ENCODE measurements around the gene ZNF793. TPM values are rescaled to one million over a fixed set of nuclear protein-coding genes. Genes with fewer than 3 reads are reported as not detected.
A peak's percentile ranks its signal among the peaks of the same experiment; 100 is the strongest.

Gene ZNF793
- total RNA-seq, 4 donors from 2014 or later = 1.2 to 3.4 (median 2.0) TPM

DNA sequence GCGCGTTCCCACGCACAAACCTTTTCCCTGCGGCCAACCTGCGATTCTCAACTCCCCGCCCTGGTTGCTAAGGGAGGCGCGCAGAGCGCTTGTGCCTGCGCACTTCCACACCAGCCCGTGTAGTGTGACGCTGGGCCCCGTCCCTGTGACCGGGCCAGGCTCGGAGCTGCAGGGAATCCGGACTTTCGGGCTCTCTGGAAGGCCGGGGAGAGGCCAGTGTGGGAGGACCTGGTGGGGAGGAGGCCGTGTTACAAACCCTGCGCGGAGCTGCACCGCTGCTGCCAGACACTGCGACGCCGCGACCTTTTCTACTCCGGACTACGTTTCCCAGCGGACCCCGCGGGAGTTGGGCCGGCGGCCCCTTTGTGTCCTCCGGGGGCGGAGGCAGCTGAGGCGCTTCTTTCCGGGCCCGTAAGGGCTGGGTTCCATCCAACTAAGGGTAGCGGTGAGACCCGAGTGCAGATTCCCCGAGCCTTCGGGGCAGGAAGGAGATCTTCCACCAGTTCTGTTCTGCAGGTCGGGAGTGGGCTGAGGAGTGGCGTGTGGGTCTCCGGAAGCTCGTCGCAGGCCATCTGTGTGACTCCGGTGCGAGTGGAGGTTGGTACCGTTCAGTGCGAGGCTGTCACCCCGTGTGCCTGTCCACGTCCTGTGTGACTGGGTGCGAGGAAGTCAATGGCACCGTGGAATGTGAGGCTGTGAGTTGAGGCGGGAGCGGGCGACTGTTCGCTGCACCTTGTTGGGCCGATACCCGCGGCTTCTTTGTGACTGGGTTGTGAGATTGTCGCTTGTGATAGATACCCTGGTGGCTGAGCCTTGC is 37.6 kb upstream of the ZNF793 start, which contains the start of gene ZNF570:
Gene ZNF570, plus strand, starts transcription at position 396 of the 817 bp plus-strand sequence. CDS start 999 bp downstream, outside the sequence.
- peak within 1 kb of the TSS; percentile 81 to 96 (median 92) for H3K27ac ChIP-seq
- WGBS, 2 donors = 0 to 1% methylated on average over 10 to 13 of the region's 63 CpGs
- intact Hi-C loops (cut with DNase I) = no loop called here
- H3K36me3 ChIP-seq = peaks cover 0 to 40% (median 0%) of the 10 kb centered on the region in 3 donors
- H3K27me3 ChIP-seq = no peaks in the 10 kb centered on the region
- peak in 2 of 4 donors; percentile 46 to 63 for TF ChIP-seq POLR2A (IDR thresholded peaks at IDR 0.05)
- TF ChIP-seq, protein P1, sequence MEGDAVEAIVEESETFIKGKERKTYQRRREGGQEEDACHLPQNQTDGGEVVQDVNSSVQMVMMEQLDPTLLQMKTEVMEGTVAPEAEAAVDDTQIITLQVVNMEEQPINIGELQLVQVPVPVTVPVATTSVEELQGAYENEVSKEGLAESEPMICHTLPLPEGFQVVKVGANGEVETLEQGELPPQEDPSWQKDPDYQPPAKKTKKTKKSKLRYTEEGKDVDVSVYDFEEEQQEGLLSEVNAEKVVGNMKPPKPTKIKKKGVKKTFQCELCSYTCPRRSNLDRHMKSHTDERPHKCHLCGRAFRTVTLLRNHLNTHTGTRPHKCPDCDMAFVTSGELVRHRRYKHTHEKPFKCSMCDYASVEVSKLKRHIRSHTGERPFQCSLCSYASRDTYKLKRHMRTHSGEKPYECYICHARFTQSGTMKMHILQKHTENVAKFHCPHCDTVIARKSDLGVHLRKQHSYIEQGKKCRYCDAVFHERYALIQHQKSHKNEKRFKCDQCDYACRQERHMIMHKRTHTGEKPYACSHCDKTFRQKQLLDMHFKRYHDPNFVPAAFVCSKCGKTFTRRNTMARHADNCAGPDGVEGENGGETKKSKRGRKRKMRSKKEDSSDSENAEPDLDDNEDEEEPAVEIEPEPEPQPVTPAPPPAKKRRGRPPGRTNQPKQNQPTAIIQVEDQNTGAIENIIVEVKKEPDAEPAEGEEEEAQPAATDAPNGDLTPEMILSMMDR (IDR thresholded peaks at IDR 0.05) = no peak
- peak within 1 kb of the TSS; percentile 56 to 82 (median 72) for H3K4me3 ChIP-seq
- peak; percentile 39 for DNase-seq
- peaks cover 10 to 36% (median 10%) of the 10 kb centered on the region in 3 donors for H3K4me1 ChIP-seq
- peaks cover 0 to 29% (median 12%) of the 10 kb centered on the region in 3 donors for H3K9me3 ChIP-seq

DNA sequence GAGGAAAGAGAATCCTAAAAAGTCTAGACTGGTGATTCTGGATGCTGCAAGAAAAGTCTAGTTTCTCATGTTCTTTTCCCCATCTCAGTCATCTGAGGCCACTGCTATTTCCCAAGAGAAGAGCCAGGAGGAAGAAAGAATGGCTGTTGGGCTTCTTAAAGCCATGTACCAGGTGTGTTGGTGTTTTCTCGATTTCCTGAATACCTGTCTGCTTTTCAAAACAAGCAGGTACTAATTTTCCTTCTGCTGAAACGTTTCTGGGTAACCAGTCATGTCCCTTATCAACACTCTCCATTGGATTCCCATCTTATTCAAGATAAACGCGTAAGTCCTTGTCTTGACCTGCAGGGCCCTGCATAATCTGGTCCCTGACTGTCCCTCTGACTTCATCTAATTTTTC is 36.5 kb upstream of the ZNF793 start:
- 69 to 70% methylated on average over 4 of the region's 4 CpGs for WGBS, 2 donors
- H3K4me1 ChIP-seq = peaks cover 10 to 36% (median 10%) of the 10 kb centered on the region in 3 donors
- DNase-seq = no peak
- no peaks in the 10 kb centered on the region for H3K27me3 ChIP-seq
- intact Hi-C loops (cut with DNase I) = no loop called here
- peak overlapping the region in 3 of 4 donors; percentile 70 to 82 (median 74) for H3K4me3 ChIP-seq
- H3K9me3 ChIP-seq = peaks cover 0 to 36% (median 19%) of the 10 kb centered on the region in 3 donors
- H3K27ac ChIP-seq = peak overlapping the region in 1 of 4 donors; percentile 96
- peaks cover 0 to 41% (median 0%) of the 10 kb centered on the region in 3 donors for H3K36me3 ChIP-seq
- TF ChIP-seq, protein P1 (IDR thresholded peaks at IDR 0.05) = no peak
- TF ChIP-seq POLR2A (IDR thresholded peaks at IDR 0.05) = no peak

DNA sequence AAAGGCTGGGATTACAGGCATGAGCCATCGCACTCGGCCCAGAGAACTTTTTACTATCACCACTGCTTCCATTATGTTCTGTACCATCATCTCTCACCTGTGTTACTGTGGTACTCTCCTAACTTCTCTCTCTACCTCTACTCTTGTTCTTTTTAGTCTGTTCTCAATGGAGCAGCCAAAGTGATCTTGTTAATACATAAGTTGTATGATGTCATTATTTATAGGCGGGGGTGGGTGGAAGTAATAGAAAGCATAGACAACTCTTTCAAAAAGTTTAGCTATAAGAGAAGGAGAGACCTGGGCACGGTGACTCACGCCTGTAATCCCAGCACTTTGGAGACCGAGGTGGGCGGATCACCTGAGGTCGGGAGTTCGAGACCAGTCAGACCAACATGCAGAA is 34.6 kb upstream of the ZNF793 start:
- intact Hi-C loops (cut with DNase I) = no loop called here
- TF ChIP-seq, protein P1 (IDR thresholded peaks at IDR 0.05) = no peak
- TF ChIP-seq POLR2A (IDR thresholded peaks at IDR 0.05) = no peak
- Histone ChIP-seq H3K4me3 (no peak overlapping the region), H3K36me3 (peaks cover 0 to 60% (median 13%) of the 10 kb centered on the region in 3 donors), H3K27me3 (no peaks in the 10 kb centered on the region), H3K4me1 (peaks cover 3 to 26% (median 10%) of the 10 kb centered on the region in 3 donors), H3K9me3 (peaks cover 0 to 55% (median 31%) of the 10 kb centered on the region in 3 donors), H3K27ac (no peak overlapping the region)
- 96% methylated on average over 8 to 9 of the region's 9 CpGs for WGBS, 2 donors
- DNase-seq = no peak

DNA sequence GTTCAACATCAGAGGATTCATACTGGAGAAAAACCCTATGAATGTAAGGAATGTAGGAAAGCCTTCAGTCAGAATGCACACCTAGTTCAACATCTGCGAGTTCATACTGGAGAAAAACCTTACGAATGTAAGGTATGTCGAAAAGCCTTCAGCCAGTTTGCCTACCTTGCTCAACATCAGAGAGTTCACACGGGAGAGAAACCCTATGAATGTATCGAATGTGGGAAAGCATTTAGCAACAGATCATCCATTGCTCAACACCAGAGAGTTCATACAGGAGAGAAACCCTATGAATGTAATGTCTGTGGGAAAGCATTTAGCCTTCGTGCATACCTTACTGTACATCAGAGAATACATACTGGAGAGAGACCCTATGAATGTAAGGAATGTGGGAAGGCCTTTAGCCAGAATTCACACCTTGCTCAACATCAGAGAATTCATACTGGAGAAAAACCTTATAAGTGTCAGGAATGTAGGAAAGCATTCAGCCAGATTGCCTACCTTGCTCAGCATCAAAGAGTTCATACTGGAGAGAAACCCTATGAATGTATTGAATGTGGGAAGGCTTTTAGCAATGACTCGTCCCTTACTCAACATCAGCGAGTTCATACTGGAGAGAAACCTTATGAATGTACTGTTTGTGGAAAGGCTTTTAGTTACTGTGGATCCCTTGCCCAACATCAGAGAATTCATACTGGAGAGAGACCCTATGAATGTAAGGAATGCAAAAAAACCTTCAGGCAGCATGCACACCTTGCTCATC is 22.2 kb upstream of the ZNF793 start:
- WGBS, 2 donors = 91 to 98% methylated on average over 8 of the region's 8 CpGs
- peaks cover 4 to 100% (median 91%) of the 10 kb centered on the region in 3 donors for H3K9me3 ChIP-seq
- no peak overlapping the region for H3K27ac ChIP-seq
- no peaks in the 10 kb centered on the region for H3K27me3 ChIP-seq
- no peak for TF ChIP-seq POLR2A (IDR thresholded peaks at IDR 0.05)
- TF ChIP-seq, protein P1 (IDR thresholded peaks at IDR 0.05) = no peak
- H3K4me1 ChIP-seq = no peaks in the 10 kb centered on the region
- H3K4me3 ChIP-seq = peak overlapping the region in 1 of 4 donors; percentile 7
- intact Hi-C loops (cut with DNase I) = no loop called here
- DNase-seq = no peak
- peaks cover 12 to 69% (median 18%) of the 10 kb centered on the region in 3 donors for H3K36me3 ChIP-seq
